NCI-H524 (cell line): Measurements from ENCODE around the gene LPCAT2.
"Not testable (repeated sequence)": the region's sequence is repeated elsewhere in the genome, so short reads cannot be mapped to it uniquely, and the experiment has no call there.

Source experiments
- DNase-seq, 2 experiments: peaks; one replicate each; lab custom pipeline; 2025; lab: John Stamatoyannopoulos, UW

LPCAT2 gene

GRCh38 chr16:55605754-55606336 lies 97.0 kb downstream of the LPCAT2 start:
- DNase-seq, result no peak

DNA sequence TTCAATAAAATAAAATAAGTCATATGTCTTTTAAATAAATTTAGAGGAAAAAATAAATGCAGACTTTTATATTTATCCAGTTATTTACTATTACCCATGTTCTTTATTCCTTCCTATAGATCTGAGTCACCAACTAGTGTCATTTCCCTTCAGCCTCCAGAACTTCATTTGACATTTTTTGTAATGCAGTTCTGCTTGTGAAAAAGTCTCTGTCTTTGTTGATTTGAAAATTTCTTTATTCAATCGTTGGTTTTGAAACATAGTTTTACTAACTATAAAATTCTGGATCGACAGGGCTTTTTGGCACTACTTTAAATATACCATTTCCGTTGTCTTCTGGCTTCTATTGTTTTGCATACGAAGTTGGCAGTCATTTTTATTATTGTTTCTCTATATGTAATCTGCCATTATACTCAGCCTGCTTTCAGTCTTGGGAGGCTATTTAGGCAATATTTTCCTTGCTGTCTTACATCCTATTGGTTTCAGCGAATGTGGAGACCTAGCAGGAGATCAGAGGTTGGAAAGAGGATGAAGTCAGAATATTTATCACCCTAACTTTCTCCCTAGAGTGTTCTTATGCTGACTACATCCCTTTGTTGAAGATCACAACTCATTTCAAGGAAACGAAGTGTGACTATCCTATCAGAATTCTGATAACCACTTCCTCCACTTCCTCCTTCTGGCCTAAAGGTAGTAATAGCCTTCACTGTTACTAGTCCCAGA lies 104.9 kb downstream of the LPCAT2 start:
- no peak for DNase-seq

GRCh38 chr16:55615071-55615470 lies 106.2 kb downstream of the LPCAT2 start:
- DNase-seq, result no peak

DNA sequence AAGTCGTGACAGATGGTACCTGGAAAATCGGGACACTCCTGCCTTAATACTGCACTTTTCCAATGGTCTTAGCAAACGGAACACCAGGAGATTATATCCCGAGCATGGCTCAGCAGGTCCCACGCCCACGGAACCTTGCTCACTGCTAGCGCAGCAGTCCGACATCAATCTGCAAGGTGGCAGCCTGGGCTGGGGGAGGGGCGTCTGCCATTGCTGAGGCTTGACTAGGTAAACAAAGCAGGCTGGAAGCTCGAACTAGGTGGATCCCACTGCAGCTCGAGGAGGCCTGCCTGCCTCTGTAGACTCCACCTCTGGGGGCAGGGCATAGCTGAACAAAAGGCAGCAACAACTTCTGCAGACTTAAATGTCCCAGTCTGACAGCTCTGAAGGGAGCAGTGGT lies 106.8 kb downstream of the LPCAT2 start:
- not testable (repeated sequence) for DNase-seq

DNA sequence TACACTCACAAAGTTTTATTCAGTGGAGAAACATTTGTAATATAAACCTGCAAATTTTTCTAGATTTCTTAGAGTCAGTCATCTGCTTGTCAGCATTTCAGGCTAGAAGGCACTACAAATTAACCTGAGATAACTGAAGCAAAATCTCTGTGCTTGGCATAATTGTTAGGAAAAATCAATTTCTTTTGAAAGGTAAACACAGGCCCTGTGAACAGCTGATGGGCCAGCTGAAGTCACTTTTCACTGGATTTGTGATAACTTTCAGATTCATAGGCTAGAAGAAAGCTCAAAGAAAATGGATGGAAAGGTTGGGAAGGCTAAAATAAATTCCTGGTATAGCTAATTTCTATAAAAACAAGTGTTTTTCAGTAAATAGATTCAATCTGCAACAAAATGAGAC lies 112.9 kb downstream of the LPCAT2 start:
- no peak for DNase-seq

DNA sequence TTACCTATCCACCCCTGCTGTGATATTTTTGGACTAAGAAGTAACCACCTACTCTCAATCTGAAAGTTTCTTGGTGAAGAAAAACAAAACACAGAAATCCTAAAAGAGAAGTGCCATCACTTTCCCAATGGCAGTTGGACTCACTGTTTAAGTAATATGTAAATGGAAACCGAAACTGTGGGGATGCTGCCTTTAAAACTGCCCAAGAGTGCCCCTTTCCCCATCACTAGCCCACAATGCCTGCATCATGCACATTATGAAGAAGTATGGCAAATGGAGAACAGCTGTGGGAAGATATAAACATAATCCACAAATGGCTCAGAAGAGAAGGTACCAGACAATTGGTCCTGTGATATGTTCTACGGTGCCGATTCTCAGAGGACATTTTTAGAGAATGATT lies 113.4 kb downstream of the LPCAT2 start:
- DNase-seq, result no peak

DNA sequence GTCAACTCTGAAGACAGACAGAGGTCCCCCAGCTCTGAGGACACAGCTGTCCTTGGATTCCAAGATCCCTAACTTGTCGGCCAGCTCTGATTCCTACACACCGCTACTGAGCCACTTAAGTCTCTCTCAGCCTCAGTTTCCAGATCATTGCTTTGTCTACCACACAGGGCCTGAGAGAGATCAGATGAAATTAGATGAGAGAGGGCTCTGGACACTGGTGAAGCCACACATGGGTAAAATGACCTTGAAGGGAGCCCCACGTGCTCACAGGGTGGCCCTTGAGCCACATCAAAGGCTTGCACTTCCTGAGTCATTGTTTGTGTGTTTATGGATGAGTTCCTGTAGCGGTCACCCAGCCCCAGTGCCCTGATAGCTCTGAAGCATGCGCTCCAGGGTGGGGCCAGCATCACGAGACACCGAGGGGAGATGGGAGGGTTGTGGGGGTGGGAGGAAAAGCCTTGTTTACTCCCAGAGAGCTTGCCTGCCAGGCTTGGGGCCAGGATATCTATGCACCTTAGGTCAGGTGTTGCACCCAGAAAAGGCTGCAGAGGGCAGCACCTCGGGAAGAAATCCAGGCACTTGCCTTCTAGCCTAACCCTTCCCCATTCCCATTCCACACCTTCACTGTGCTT lies 114.2 kb downstream of the LPCAT2 start:
- DNase-seq, result peak in 1 of 2 experiments; percentile 25

DNA sequence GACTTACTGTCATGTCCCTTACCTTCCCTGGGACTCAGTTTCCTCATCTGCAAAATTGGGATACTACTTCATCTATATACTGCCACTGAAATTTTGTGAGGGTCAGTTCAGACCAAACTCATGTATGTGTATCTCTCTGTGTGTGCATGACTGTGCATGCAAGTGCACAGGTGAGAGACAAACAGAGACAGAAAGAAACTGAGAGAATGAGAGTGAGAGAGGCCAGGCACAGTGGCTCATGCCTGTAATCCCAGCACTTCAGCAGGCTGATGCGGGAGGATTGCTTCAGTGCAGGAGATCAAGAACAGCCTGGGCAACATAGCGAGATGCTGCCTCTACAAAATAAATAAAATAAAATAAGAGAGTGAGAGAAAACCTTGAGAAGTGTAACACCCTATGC lies 114.8 kb downstream of the LPCAT2 start:
- DNase-seq, result no peak

- DNase-seq, result no peak
These were observed 115.8 kb downstream of the LPCAT2 start for GRCh38 chr16:55624696-55625095.

DNA sequence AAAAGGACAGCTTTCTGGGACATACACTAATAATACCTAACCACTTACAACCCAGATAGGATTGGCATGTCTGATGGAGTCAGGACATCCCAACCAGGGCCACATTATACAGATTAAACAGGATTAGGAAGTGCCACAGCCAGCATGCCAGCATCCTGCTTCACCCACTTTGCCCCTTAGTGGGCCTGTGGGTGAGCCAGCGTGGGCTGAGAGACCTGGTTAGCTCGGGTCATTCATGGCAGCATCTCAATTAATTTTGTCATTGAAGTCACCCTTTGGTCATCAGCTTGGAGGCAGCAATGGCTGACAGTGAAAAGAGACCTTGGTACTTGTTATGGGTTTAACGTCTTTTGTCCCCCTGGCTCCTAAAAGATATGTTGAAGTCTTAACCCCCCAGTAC lies 117.0 kb downstream of the LPCAT2 start:
- peak in 1 of 2 experiments; percentile 5 for DNase-seq

GRCh38 chr16:55628306-55628968 lies 119.6 kb downstream of the LPCAT2 start:
- DNase-seq, result no peak

GRCh38 chr16:55630774-55631173 lies 121.9 kb downstream of the LPCAT2 start:
- no peak for DNase-seq

GRCh38 chr16:55632259-55632658 lies 123.4 kb downstream of the LPCAT2 start:
- DNase-seq, result no peak

DNA sequence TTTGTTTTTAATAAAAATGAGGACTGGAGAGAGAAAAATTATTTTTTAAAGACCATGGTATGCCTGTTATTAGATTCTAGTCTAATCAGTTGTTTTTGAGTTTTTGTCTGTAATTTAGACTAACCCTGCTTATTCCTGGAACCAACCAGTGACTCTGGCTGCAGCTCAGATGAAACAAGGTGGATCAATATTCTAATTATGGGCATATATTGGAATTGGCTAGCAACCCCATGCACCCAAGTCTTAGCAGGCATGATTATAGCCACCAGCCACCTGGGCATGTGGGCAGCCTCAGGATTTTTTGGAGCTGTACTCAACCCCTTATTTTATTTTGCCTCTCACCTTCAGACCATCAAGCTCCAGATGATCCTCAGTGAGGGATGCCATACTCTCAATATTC lies 125.3 kb downstream of the LPCAT2 start:
- no peak for DNase-seq
